GM18498 (cell line): Measurements from ENCODE around the gene OAT.
A peak's percentile ranks its signal among the peaks of the same experiment; 100 is the strongest.

ENCODE experiments used
- ATAC-seq: cut with Tn5 transposase; IDR thresholded peaks from one replicate; pipeline ENCODE4 v1.9.1; 2021; ENCODE audit warnings: mild to moderate bottlenecking, moderate library complexity; ENCODE audit not compliant: unreplicated experiment

The OAT gene

GRCh38 chr10:124418726-124419501, at the start of gene OAT:
TSS of gene OAT (minus strand) at chr10:124418923. CDS start at chr10:124412171, 6,752 bp downstream.
- peak; percentile 97 for ATAC-seq

DNA sequence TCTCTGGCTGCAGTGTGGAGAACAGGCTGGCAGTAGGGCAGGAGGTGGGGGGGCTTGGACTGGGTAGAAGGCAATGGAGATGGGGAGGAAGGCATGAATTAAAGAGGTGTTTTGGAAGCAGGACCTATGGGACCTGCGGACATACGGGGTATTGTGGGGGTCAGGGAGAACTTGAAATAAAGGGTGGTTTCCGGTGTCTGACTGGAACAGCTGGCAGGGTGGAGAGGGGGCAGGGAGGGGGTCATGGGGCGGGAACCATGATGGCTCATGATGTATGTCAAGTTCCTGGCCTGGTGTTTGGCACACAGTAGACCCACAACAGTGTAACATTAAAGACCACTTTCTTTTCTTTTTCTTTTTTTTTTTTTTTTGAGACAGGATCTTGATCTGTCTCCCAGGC, 48.4 kb upstream of the OAT start:
- ATAC-seq: no peak

- ATAC-seq: no peak
Measured at GRCh38 chr10:124465777-124466488, 47.2 kb upstream of the OAT start.

GRCh38 chr10:124465003-124465776, 46.5 kb upstream of the OAT start:
- peak; percentile 39 for ATAC-seq

DNA sequence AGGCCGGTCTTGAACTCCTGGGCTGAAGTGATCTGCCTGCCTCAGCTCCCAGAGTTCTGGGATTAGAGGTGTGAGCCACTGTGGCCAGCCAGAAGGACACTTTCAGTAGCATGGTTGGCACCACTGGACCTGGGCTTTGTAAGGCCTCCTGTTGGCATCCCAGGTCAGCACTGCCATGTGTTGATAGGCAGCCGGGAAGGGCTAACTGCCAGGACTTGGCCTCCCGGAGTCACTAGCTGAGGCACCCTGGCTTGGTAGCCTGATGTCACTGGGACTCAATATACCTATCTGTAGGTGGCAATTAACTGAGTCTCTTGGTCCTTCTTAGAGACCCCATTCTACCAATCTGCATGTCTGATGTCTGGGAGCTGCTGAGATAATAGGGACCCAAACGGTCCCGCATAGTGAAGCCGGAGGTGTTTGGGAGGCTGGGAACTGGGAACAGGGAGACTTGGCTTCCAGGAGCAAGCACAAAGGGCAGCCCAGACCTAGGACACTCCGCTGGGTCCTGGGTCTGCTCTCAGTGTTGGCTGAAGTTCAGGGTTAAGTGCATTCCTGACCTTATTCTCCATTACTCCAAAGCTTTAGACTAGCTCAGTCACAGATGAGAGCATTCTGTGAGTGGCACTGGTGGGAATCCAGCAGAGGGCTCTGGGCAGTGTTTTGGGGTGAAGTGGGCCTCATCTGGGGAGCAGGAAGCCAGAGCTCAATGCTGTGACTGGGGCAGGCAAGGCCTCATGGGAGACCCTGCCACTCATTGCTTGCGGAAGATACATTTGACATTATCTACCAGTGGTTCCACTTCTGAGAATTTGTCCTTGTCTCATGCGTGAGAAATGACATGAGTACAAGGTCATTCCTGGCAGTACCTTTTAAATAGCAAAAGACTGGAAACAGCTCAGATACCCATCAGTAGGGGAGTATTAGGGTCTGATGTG, 45.6 kb upstream of the OAT start:
- ATAC-seq: no peak

DNA sequence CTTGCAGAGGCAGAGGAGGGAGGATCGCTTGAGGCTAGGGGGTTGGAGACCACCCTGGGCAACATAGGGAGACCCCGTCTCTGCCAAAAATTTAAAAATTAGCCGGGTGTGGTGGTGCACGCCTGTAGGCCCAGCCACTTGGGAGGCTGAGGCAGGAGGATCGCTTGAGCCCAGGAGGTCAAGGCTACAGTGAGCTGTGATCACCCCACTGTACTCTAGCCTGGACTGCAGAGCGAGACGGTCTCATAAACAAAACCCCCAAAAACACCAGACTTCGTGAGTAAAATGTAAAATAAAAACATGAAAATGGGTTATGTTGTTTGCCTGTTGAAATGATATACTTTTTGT, 43.6 kb upstream of the OAT start:
- no peak for ATAC-seq

- ATAC-seq: peak; percentile 96
Measured at GRCh38 chr10:124461642-124462347, 43.1 kb upstream of the OAT start, which contains the start of gene LHPP. TSS of gene LHPP (plus strand) at chr10:124461823. CDS start at chr10:124461863, 40 bp downstream.

DNA sequence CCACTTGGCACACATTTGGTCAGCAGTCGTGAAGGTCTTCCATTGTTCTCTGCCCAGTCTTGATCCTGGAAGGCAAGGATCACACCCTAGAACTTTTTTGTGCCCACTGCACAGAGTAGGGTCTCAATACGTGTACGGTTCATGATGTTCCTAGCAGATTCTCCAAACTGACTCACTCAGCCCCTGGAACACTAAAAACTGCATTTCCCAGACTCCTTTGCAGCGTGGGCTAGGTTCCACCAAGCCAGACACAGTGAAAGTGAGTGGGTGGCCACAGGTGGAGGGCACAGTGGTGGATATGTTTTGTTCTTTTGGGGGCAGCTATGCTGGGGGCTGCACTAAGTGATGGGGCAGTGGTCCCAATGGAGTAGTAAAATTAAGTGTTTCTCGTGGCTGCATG, 41.4 kb upstream of the OAT start:
- no peak for ATAC-seq

DNA sequence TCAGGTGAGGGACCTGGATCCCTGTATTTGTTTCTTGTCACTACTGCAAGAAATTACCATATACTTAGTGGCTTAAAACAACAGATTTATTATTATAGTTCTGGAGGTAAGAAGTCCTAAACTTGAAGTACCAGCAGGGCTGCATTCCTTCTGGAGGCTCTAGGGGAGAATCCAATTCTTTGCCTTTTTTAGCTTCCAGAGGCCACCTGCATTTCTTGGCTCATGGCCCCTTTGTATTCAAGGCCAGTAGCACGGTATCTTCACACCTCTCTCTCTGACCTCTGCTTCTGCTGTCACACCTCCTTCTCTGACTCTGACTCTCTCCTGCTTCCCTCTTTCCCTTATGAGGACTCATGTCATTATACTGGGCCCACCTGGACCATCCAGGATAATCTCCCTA, 40.7 kb upstream of the OAT start:
- ATAC-seq: no peak

DNA sequence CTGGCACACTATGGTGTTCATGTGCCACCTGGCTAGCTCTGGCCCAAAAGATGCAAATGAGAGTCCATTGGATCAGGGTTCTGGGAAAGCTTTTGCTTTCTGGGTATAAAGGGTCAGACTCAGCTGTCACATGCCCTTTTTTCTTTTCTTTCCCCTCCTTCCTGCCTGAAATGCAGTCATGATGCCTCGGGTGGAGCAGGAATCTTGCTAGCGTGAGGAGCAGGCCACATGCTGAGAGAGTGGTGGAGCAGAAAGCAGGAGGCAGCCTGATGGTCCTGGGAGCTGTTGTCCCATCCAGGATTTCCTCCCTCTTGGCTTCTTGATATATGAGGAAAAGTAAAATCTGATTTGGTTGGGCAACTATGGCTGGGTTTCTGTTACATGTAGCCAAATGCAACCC, 40.2 kb upstream of the OAT start:
- no peak for ATAC-seq

DNA sequence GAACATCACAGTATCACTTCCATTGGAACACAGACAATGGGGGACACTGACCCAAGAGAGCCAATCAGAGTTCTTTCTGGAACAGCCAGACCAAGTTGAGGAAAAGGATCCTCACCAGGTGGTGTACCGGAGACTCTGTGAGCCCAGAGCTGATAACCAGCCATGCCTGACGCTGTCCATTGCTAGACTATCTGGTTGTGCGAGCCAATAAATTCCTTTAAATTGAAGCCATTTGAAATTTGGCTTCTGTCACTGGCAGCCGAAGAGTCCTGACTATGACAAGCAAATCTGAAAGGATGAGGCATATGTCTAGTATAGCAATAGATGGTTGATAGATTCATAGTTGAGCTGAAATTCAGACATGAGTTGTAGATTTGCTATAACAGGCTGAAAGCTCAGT, 39.8 kb upstream of the OAT start:
- no peak for ATAC-seq

GRCh38 chr10:124455441-124455840, 36.7 kb upstream of the OAT start:
- no peak for ATAC-seq

DNA sequence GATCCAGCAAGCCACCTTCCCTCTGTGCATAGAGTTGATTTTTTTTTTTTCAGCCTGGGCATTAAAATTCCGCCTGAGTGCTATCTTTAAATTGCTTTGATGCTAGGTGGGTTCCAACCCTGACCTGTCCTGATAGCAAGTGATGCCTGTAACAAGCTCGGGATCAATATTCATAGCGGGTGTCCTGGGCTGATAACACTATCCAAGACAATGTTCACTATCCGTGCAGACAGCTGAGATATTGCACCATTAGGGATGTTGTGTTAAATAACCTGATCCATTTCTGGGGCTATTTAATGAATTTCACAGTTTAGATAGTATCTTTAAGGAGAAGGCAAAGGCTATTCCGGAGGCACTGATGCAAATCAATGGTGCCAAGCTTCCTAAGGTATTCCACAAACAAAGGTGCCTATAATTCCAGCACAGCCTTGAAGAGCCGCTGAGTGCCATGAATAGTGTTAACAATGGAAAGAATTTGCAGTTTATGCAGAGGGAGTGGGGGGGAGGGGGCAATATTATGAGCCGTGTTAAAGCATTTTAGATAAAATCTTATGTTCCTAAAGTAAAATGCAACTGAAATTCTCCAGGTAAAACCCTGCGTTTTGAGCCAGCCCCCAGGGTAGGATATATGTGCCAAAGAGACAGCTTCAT, 35.4 kb upstream of the OAT start:
- ATAC-seq: no peak

DNA sequence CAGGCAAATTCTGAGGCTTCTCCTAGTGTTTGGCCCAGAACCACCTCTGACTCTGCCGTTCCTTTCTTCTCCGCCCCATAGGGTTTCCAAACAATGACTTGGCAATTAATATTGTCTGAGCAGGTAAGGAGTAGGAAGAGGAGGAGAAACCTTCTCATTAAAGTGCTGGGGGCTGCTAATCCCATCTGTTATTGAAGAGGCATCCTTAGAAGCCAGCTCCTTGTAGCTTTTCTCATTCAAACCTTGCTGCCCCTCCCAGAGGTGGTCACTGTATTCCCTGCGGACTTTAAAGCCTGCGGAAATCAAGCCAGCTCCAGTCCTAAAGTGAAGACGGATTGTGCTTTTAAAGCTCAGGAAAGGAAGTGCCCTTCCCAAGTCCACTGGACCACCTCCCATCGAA, 32.6 kb upstream of the OAT start:
- no peak for ATAC-seq

GRCh38 chr10:124450783-124451057, 32.0 kb upstream of the OAT start:
- no peak for ATAC-seq

DNA sequence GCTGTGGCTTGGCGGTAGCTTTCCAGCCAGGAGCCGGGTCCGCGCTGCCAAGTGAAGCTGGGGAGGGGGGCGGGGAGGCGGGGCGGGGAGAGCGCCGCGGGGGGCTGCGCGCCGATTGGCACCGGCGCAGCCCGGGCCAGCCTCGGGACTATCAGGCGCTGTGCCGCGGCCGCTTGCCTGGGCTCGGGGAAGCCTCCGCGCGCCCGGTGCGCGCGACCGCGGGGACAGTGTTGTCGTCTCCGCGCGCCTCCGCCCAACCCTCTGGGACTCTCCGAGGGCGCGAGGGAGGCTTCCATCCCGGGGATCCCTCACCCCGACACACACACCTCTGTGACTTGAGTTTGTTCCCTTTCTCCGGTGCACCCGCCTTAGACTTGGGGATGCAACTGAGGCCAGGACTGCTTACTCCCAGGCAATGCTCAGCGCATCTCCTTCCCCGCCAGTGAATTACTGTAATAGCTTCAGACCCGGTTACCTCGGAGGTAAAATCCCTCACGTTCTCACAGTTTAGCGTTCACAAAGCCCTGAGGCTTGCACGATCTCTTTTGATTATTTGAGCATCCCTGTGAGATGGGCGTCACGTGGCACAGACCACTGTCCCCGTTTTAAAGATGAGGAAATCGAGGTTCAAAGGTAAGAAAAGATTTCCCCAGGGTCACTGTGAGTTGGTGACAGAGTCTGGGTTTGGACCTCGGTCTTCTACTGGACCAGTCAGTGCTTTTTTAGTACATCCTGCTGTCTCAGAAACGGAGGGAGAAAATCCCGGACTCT, 31.5 kb upstream of the OAT start, which contains the start of gene NKX1-2:
NKX1-2 (minus strand) TSS at position 24 of the 771 bp plus-strand sequence. CDS start 92 bp downstream, outside the sequence.
- no peak for ATAC-seq

GRCh38 chr10:124449170-124450011, 30.7 kb upstream of the OAT start:
- no peak for ATAC-seq

- no peak for ATAC-seq
Measured at GRCh38 chr10:124448696-124449169, 30.0 kb upstream of the OAT start.
